Measurements from ENCODE around the gene GLDC.

The GLDC gene

GRCh38 chr9:6538666-6539071 lies 106.9 kb downstream of the GLDC start:
- TF ChIP-seq CTCF (IDR thresholded peaks at IDR 0.05; ENCODE audit: low read depth, low read length) = no peak
- DNase-seq = no peak
- Histone ChIP-seq H3K9me3 (ENCODE audit: severe bottlenecking) (no peaks in the 10 kb centered on the region), H3K27ac (no peak overlapping the region), H3K36me3 (no peaks in the 10 kb centered on the region), H3K4me3 (ENCODE audit: low read depth, low read length) (no peak overlapping the region), H3K27me3 (ENCODE audit: insufficient read depth, low read depth, severe bottlenecking) (no peaks in the 10 kb centered on the region)

GRCh38 chr9:6535594-6535993 lies 109.9 kb downstream of the GLDC start:
- no peak for DNase-seq
- H3K36me3 ChIP-seq = no peaks in the 10 kb centered on the region
- H3K27ac ChIP-seq = no peak overlapping the region
- H3K4me3 ChIP-seq (ENCODE audit: low read depth, low read length) = no peak overlapping the region
- H3K9me3 ChIP-seq (ENCODE audit: severe bottlenecking) = no peaks in the 10 kb centered on the region
- no peak for TF ChIP-seq CTCF (IDR thresholded peaks at IDR 0.05; ENCODE audit: low read depth, low read length)
- no peaks in the 10 kb centered on the region for H3K27me3 ChIP-seq (ENCODE audit: insufficient read depth, low read depth, severe bottlenecking)

GRCh38 chr9:6525326-6526045 lies 120.0 kb downstream of the GLDC start:
- H3K27me3 ChIP-seq (ENCODE audit: insufficient read depth, low read depth, severe bottlenecking) = no peaks in the 10 kb centered on the region
- H3K4me3 ChIP-seq (ENCODE audit: low read depth, low read length) = no peak overlapping the region
- no peak overlapping the region for H3K27ac ChIP-seq
- H3K9me3 ChIP-seq (ENCODE audit: severe bottlenecking) = no peaks in the 10 kb centered on the region
- no peak for DNase-seq
- no peak for TF ChIP-seq CTCF (IDR thresholded peaks at IDR 0.05; ENCODE audit: low read depth, low read length)
- H3K36me3 ChIP-seq = no peaks in the 10 kb centered on the region; the same call in 1 of the 2 replicates

- TF ChIP-seq CTCF (IDR thresholded peaks at IDR 0.05; ENCODE audit: low read depth, low read length) = no peak
- H3K36me3 ChIP-seq = no peaks in the 10 kb centered on the region; the same call in 1 of the 2 replicates
- H3K9me3 ChIP-seq (ENCODE audit: severe bottlenecking) = peaks cover 2% of the 10 kb centered on the region
Measured at GRCh38 chr9:6522263-6522662, 123.3 kb downstream of the GLDC start.

GRCh38 chr9:6512085-6512657 lies 133.4 kb downstream of the GLDC start:
- DNase-seq = no peak
- no peak overlapping the region for H3K27ac ChIP-seq
- H3K27me3 ChIP-seq (ENCODE audit: insufficient read depth, low read depth, severe bottlenecking) = no peaks in the 10 kb centered on the region
- H3K36me3 ChIP-seq = peaks cover 14% of the 10 kb centered on the region
- H3K4me3 ChIP-seq (ENCODE audit: low read depth, low read length) = no peak overlapping the region
- H3K9me3 ChIP-seq (ENCODE audit: severe bottlenecking) = no peaks in the 10 kb centered on the region
- TF ChIP-seq CTCF (IDR thresholded peaks at IDR 0.05; ENCODE audit: low read depth, low read length) = no peak

More at GRCh38 chr9:6522263-6522662, 123.3 kb downstream of the GLDC start:
- Histone ChIP-seq H3K27me3 (ENCODE audit: insufficient read depth, low read depth, severe bottlenecking) (no peaks in the 10 kb centered on the region), H3K27ac (no peak overlapping the region), H3K4me3 (ENCODE audit: low read depth, low read length) (no peak overlapping the region)
- DNase-seq = no peak

Data from WERI-Rb-1 (cell line).